GM21619 (cell line): ENCODE measurements around the gene BCLAF1.
"Not testable (repeated sequence)": the region's sequence is repeated elsewhere in the genome, so short reads cannot be mapped to it uniquely, and the experiment has no call there.

Experiments
- ATAC-seq: cut with Tn5 transposase; IDR thresholded peaks from one replicate; pipeline ENCODE4 v1.9.1; 2021; ENCODE audit not compliant: unreplicated experiment

The BCLAF1 gene

DNA sequence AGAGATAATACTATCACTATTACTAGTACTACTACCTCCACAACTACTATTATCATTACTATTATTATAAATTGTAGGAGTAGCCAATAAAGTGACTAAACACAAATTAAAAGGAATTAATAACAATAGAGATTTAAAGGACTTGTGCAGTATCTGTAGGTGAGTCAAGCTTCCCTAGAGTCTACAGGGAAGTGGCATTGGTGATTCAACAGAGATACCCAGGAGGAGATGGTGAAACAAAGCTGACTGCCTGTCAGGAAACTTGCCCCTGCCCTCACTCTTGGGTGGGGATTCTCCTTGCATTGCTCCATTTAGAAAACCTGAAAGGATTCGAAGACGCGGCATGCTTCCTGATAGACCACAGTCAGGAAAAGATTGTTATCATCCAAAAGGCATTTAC, 23.3 kb upstream of the BCLAF1 start:
- ATAC-seq = no peak

DNA sequence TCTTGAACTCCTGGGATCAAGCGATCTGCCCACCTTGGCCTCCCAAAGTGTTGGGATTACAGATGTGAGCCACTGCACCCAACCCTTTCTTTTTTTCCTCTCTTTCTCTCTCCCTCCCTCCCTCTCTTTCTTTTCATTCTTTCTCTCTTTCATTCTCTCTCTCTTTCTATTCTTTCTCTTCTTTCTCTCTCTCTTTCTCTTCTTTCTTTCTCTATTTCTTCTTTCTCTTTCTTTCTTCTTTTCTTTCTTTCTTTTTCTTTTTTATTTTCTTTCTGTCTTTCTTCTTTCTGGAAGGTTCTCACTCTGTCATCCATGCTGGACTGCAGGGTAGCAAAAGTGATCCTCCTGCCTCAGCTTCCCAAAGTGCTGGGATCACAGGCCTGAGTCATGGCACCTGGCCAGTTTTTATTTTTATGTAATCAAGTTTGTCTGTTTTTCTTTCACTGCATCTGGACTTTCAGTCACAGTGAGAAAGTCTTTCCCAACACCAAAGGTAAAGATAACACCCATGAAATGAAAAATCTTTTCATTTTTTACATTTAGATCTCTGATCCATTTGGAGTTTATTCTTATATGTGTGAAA, 20.2 kb upstream of the BCLAF1 start:
- ATAC-seq = no peak

DNA sequence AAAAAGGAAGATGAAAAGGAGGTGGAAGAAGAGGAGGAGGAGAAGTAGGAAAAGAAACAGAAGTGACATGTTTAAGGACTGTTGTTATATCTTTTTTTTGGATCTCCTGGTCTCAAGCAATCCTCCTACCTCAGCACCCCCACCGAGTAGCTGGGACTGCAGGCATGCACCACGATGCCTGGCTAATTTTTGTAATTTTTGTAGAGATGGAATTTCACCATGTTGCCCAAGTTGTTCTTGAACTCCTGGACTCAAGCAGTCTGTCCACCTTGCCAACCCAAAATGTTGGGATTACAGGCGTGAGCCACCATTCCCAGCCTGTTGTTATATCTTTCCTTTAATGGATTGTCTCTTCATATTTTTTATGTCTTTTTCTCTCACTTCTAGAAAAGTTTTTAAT, 19.5 kb upstream of the BCLAF1 start:
- no peak for ATAC-seq

DNA sequence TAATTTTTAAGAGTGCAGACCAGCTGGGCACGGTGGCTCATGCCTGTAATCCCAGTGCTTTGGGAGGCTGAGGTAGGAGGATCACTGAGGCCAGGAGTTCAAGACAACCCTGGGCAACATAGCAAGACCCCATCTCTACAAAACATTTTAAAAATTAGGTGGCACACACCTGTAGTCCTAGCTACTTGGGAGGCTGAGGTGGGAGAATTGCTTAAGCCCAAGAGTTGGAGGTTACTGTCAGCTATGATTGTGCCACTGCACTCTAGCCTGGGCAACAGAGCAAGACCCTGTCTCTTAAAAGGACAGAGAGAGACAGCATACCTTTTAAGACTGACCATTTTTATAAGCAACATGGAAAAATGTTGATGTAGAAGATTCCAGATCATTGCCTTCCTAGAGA, 18.8 kb upstream of the BCLAF1 start:
- not testable (repeated sequence) for ATAC-seq

DNA sequence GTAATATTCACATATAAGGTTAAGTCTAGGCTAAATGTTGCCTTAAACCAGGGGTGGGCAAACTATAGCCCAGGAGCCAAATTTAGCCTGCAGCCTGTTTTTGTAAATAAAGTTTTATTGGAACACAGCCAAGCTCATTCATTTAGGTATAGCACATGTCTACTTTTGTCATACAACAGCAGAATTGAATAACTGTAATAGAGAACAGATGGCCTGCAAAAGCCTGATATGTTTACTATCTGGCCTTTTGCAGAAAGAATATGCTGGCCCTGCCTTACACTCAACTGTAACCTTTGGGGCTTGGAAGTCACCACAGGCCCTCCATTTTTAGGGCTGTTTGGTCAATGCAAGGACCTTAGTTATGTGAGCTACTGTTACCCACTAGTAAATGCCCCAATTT, 17.7 kb upstream of the BCLAF1 start:
- ATAC-seq = no peak

DNA sequence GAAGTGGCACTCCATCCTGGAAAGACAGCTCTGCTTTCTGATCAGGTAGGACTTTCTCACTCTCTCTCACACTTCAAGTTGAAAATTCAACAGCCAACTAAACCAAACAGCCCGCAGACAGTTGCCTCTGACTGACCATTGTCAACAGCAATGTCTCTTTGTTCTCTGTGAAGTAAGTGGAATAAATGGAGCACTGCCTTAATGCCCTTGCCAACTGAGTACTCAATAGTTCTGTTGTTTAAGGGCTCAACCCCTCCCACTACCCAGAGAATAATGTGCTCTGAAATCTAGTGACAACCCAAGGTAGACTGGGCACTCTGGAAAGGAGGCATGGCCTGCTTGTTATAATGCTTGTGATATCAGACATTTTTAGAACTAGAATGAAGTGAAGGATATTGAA, 16.8 kb upstream of the BCLAF1 start:
- ATAC-seq = no peak

DNA sequence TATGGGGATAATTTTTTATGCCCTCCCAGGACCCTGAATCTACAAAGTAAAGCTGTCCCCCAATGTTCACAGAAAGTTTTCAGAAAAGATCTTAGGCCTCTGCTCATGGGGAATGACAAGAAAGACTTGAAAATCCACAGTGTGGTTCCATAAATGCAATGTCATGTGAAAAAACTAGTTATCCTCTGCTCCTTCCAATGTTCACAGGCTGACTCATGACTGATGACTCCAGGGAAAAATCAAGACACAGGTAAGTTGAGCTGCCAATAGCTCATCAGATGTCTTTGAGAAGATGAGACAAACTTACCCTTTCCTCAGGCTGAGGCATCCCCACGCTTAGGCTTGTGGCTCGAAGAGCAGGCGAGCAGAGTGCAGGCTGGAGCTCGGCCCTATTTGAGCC, 14.8 kb upstream of the BCLAF1 start:
- no peak for ATAC-seq

DNA sequence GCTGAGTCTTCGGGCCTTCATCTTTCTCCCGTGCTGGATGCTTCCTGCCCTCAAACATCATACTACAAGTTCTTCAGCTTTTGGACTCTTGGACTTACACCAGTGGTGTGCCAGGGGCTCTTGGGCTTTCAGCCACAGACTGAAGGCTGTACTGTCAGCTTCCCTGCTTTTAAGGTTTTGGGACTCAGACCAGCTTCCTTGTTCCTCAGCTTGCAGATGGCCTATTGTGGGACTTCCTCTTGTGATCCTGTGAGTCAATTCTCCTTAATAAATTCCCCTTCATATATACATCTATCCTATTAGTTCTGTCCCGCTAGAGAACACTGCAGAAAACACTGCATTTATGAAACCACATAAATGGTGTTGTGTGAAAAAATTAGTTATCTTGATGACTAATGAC, 13.9 kb upstream of the BCLAF1 start:
- ATAC-seq = no peak

DNA sequence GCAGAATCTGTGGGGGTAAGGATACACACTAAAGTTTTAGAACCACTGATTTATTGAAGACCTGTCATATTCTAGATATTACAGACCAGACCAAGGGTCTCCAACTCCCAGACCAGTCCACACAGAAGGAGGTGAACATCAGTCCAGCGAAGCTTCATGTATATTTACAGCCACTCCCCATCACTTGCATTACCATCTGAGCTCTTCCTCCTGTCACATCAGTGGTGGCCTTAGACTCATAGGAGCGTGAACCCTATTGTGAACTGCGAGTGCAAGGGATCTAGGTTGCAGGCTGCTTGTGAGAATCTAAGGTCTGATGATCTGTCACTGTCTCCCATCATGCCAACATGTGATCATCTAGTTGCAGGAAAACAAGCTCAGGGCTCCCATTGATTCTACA, 5.0 kb upstream of the BCLAF1 start:
- no peak for ATAC-seq

DNA sequence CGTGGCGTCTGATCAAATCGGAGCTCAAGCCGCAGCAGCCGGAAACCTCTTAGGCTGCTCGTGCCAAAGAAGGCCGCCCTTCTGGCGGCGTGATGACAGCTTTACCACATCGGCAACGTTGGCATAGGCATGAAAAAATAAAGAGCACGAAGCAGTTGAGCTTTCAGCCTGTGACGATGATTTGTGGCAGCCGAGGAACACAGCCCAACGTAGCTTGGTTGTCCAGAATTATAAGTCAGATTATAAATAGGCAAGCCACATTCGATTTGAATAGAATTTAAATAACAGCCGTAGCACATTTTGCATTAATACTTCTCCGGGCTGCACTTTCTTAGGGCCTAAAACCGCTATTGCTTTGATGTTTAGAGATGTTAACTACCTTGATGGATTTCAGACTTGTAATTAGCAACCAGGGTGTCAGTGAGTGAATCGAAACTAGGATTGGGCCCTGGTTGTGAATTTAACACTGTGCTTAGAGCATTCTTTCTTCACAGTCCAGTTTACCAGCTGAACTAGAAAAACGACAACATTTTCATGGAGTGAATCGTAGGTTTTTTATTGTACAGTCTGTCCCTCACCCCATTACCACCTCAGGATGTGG, 864 bp upstream of the BCLAF1 start:
- peak; percentile 19 for ATAC-seq

DNA sequence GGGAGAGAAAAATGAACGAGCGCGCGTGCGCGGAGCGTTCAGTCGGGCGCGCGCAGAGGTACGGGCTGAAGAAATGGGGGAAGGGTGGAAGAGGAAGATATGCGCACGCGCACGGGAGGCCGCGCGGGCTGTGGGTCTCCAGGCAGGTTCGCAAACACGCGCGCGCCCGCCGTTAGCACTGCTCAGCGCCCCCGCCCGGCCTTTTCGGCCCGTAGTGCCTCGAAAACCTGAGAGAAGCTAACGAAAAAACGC, 393 bp downstream of the BCLAF1 start:
- peak; percentile 36 for ATAC-seq

DNA sequence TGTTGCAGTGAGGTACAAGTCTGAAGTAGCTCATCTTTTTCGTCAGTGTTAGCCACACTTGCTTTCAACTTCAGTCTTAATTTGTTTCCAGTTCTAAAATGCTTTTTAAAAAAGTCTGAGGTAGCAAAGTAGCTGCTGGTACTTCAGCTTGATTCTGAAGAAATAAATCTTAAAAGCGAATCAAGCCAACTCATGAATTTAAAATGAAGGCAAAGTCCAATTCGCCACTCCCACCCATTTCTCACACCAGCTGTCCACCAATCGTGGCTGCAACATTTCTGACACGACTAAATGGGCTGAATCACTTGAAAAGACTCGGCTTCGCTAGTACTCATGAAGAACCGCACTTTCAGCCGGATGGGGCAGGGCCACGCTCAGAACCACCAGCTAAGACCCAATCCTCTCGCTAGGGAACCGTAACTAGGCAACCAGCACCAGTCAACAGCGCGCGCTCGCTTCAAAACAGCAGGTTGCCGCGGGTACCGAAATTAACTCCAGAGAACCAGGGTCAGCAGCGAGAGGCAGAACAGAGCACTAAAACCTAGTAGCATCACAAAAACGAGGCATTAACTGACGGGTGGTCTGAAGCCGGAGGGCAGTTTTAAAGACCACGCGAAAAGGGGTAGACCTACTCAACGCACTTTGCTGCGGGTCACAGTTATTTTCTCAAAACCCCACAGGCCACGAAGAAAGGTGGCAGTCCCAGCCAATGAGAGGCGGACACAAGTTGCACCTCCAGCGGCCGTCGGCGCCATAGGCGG, 900 bp downstream of the BCLAF1 start:
- ATAC-seq = peak; percentile 37

DNA sequence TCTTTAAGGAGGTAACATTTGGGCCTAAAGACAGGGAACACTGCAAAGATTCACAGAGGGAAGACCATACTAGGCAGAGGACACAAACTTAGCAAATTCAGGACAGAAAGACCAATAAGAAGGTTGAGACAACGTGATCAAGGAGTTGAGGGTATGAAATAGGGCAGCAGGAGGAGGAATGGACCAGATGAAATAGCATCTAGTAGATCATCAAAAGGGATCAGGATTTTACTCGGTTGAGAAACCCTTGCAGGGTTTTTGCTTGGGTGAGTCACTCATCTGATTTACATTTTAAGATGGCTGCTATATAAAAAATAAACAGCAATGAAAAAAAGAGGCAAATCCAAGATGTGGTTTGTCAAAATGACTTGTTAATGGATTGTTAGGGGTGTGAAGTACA, 4.7 kb downstream of the BCLAF1 start:
- no peak for ATAC-seq

DNA sequence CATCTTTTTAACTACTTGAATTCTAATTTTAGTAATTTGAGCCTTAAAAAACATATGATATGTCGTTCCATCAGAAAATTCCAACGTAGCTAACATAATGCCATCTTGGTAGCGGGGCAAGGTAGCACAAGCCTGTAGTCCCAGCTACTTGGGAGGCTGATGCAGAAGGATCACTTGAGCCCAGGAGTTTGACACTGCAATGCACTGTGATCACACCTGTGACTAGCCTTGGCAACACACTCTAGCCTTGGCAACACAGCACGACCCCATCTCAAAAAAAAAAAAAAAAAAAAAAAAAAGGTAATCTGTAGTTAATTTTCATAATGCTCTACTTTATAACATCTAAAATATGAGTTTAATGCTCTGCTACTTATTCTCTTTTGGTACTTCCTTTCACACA, 6.7 kb downstream of the BCLAF1 start:
- ATAC-seq = no peak

DNA sequence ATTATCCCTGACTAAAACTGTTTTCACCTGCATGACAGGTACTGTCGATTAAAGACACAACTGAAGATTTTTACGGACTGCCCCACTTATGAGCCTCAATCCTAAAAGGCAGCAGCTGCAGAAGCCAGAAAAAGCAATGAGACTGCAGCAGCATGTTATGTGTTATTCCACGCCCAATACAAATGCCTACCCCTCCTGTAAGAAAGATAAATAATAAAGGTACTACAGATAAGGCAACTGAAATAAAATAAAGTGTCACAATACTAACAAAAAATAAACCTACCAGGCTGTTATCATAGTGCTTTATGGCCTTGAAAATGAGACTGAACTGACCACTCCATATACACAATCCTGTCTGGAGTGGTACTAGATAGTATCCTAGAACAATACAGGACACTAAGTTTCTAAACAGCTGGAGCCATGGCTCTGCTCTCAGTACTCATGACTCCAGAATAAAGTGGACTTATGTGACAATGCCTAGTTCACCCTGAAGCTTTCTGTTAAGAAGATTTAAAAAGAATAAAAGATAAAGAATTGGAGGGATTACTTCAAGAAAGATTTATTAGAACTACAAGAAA, 9.5 kb downstream of the BCLAF1 start:
- ATAC-seq = no peak

DNA sequence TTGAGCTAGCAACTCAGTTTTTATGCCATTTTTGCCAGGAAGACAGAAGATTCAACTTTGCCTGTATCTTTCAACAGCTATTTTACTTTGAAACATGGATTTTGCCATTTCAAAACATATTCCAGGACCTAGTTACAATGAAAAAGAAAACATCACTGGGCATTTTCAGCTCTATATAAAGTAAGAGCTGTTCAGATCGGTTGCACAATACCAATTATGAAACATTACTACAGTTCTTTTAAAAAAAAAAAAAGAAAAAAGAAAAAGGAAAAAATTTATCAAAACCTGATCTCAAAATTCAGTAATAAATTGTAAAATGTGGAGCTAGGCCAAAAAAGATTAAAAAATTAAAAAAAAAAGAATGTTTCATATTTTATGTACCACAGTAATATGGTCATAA, 15.6 kb downstream of the BCLAF1 start:
- no peak for ATAC-seq

DNA sequence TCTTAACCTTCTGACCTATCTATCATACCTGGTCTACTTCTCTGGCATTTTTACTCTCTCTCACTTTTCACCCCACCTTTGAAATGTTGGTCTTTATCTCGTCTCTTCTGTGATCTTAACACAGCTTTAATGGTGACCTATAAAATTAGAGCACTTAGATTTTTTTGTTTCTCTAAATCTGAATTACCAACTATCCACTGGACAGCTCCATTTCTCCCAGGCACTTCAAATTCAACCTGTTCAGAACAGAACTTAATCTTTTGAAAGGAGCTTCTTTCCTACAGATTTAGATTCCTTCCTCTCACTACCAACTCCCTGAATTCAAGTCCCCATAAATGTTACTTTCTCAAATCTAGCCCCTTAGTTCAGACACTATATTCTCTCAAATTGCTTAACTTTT, 24.5 kb downstream of the BCLAF1 start:
- ATAC-seq = no peak

DNA sequence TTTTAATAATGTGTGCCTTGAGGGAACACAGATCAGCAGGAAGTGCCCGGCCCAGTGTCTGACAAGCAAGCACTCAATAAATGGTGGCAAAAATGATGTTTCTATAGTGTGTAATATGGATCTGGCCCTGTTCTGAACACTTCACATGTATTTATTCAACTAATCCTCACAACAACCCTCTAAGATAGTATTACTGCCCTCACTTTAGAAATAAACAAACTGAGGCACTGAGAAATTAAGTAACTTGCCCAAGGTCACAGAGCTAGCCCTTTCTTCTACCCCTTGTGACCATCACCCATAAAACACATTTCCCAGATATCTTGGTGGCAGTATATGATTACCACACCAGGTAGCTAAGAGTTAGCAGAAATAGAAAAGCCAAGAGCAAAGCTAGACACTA, 26.7 kb downstream of the BCLAF1 start:
- no peak for ATAC-seq

DNA sequence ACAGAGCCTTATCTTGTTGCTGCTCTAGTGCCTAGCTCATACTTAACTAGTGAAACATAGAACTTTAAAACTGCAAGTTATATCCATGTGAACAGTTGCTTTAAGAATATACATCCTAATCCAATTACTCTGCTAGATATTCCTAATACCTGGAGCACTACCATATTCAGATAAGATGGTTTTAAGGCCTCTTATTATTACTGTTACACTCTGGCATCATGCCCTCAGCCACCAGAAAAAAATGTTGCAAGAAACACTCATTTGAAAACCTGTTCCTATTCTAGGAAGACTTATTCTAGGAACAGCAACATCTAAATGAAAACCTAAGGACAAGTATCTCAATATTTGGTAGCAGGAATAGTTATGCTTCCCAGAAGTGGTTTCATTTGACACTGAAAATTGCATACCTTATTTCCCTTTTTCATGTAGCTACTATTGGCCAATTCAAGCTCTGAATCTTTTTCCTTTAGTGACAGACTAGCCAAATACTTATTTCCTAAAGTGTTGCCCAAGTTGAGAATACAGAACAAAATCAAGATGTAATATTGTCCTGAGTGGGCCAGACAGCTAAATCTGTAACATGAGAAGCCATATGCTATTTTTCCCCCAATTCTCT, 34.7 kb downstream of the BCLAF1 start:
- no peak for ATAC-seq

DNA sequence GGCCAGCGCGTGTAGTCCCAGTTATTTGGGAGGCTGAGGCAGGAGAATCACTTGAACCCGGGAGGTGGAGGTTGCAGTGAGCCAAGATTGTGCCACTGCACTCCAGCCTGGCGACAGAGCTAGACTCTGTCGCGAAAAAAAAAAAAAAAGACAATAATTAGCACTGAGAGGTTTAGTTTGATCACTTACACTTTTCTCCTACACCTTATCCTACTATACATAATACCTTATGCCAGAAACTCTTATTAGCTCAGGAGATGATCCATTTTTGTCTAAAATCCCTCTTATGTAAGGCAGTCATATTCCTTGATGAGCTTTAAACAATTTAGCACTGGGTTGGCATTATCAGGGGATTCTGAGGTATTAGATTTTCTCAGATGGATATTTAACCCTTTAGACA, 35.9 kb downstream of the BCLAF1 start:
- ATAC-seq = no peak

DNA sequence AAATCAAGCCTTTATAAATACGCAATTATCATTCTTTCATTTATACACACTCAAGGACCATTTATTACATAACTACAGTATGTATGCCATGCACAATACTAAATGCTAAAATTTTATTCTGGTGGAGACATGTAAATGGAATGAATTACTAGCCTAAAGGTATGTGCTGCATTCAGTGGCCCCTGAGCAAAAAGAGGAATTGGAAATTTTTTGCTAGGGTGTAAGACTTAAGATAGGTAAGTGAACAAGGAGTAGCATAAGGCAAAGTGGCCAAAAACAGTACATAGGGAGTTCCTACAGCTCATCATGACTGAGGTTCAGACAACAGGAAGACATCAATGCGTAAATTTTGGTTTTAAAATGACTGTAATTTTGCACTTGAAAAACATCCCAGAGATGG, 37.2 kb downstream of the BCLAF1 start:
- ATAC-seq = no peak

DNA sequence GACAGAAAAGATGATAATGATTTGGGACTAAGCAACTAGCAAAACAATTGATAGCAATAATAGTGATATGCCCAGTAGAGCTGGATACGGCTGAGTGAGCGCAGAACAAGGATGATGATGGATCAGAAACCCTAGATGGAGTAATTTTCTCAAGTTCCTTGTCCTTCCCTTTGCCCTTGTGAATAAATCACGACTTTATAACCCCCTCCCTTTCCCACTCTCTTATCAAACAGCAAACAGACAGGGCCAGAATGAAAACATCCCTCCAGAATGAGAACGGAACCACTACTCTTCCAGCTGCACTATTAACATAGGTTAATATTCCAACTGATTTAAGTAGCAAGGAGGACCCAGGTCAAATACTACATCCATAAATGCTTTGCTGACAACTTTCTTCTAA, 38.3 kb downstream of the BCLAF1 start:
- ATAC-seq = no peak
